SK-N-MC (cell line): Measurements from ENCODE around the gene SEC23A.

ENCODE experiments used
- EZH2 ChIP-seq: fragments of 200-600 bp; sonication (generic); IDR thresholded peaks from one replicate; pipeline ENCODE4 v1.6.1; 2017; ENCODE audit warnings: antibody characterized with exemption
- POLR2AphosphoS5 ChIP-seq: IDR thresholded peaks from 2 replicates; pipeline ENCODE4 v1.6.1; 2012; ENCODE audit warnings: mild to moderate bottlenecking, low read depth, low read length, borderline replicate concordance

DNA sequence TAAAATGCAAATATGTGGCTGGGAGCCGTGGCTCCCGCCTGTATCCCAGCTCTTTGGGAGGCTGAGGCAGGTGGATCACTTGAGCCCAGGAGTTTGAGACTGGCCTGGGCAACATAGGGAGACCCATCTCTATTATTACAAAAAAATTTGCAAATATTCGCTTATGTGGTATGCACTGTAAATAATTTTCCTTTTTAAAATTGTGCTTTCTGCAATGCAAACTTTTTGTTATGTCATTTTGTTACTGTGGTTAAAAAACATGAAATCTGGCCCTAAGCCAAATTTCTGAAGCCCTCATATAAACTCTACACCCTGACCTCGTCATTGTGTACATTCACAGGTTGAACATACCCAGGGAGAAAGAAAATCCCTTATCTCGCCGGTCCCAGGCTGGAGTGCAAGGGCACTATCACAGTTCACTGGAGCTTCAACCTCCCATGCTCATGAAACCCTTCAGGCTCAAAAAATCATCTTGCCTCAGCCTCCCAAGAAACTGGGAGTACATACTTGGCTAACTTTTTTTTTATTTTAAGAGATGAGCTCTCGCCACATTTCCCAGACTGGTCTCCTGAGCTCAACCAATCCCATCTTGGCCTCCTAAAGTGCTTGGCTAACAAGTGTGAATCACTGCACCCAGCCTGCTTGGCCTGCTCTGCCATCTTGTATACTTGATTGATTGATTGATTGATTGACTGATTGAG, 42.4 kb upstream of the SEC23A start:
- TF ChIP-seq POLR2AphosphoS5 (no peak), EZH2 (no peak)
